ENCODE results near the gene ELMO1.
A peak's percentile ranks its signal among the peaks of the same experiment; 100 is the strongest.

The ELMO1 gene

GRCh38 chr7:37421861-37422500, 26.7 kb downstream of the ELMO1 start:
- no peak for DNase-seq (ENCODE audit: low spot score)
- peak overlapping the region in 1 of 2 donors; percentile 45 for H3K27ac ChIP-seq
- no peak for TF ChIP-seq CTCF (IDR thresholded peaks at IDR 0.05)
- H3K4me3 ChIP-seq = no peak overlapping the region

- no peak for DNase-seq (ENCODE audit: low spot score)
- H3K4me3 ChIP-seq = no peak overlapping the region
- H3K27ac ChIP-seq = peak overlapping the region in 1 of 2 donors; percentile 45
- no peak for TF ChIP-seq CTCF (IDR thresholded peaks at IDR 0.05)
These were observed 27.5 kb downstream of the ELMO1 start for GRCh38 chr7:37420946-37421695.

GRCh38 chr7:37419496-37419895, 29.2 kb downstream of the ELMO1 start:
- no peak overlapping the region for H3K4me3 ChIP-seq
- no peak for DNase-seq (ENCODE audit: low spot score)
- no peak overlapping the region for H3K27ac ChIP-seq
- TF ChIP-seq CTCF (IDR thresholded peaks at IDR 0.05) = no peak

- TF ChIP-seq CTCF (IDR thresholded peaks at IDR 0.05) = no peak
- H3K27ac ChIP-seq = no peak overlapping the region
- no peak for DNase-seq (ENCODE audit: low spot score)
- H3K4me3 ChIP-seq = no peak overlapping the region
These were observed 30.3 kb downstream of the ELMO1 start for GRCh38 chr7:37418381-37418780.

- no peak for TF ChIP-seq CTCF (IDR thresholded peaks at IDR 0.05)
- DNase-seq (ENCODE audit: low spot score) = no peak
- Histone ChIP-seq H3K27ac (no peak overlapping the region), H3K4me3 (no peak overlapping the region)
These were observed 31.6 kb downstream of the ELMO1 start for GRCh38 chr7:37417107-37417474.

GRCh38 chr7:37416378-37417106, 32.1 kb downstream of the ELMO1 start:
- TF ChIP-seq CTCF (IDR thresholded peaks at IDR 0.05) = no peak
- DNase-seq (ENCODE audit: low spot score) = no peak
- no peak overlapping the region for H3K4me3 ChIP-seq
- H3K27ac ChIP-seq = no peak overlapping the region
